PFSK-1 (cell line): Measurements from ENCODE around the gene KCNQ1.

ENCODE experiments used
- FOXP2 ChIP-seq: optimal IDR thresholded peaks from 2 replicates; pipeline ENCODE3; 2011; ENCODE audit warnings: borderline replicate concordance, control low read depth, inconsistent platforms; ENCODE audit not compliant: insufficient read depth; ENCODE audit errors: extremely low read length, extremely low read depth
- POLR2AphosphoS5 ChIP-seq: IDR thresholded peaks from 2 replicates; pipeline ENCODE4 v1.6.1; 2012; ENCODE audit warnings: low read depth, mild to moderate bottlenecking, control low read depth, low read length, moderate library complexity
- REST ChIP-seq, 2 experiments: IDR thresholded peaks; 2 replicates each; pipeline versions ENCODE4 v1.6.1 to v1.8.0; 2011 to 2012; ENCODE audit warnings: low read depth in 2 of 2, low read length in 2 of 2, control low read depth in 1 of 2, inconsistent platforms in 1 of 2, mild to moderate bottlenecking in 1 of 2, moderate library complexity in 1 of 2; ENCODE audit not compliant: insufficient read depth in 1 of 2
- SIN3A ChIP-seq: IDR thresholded peaks from 2 replicates; pipeline ENCODE4 v1.6.1; 2012; ENCODE audit warnings: mild to moderate bottlenecking, low read length, moderate library complexity, borderline replicate concordance; ENCODE audit not compliant: insufficient read depth
- TAF1 ChIP-seq: IDR thresholded peaks from 2 replicates; pipeline ENCODE4 v1.6.1; 2012; ENCODE audit warnings: low read length, control low read depth, borderline replicate concordance; ENCODE audit not compliant: insufficient read depth

KCNQ1 gene

GRCh38 chr11:2736577-2737225, 291.9 kb downstream of the KCNQ1 start:
- TF ChIP-seq TAF1 (no peak), SIN3A (no peak), POLR2AphosphoS5 (no peak), FOXP2 (no peak), REST (IDR thresholded peaks at IDR 0.05; ENCODE audit: insufficient read depth in 1 of 2, low read depth in 2 of 2, low read length in 2 of 2) (no peak)

- no peak for TF ChIP-seq FOXP2
Measured at GRCh38 chr11:2737226-2737590, 292.4 kb downstream of the KCNQ1 start.

GRCh38 chr11:2737866-2738265, 293.1 kb downstream of the KCNQ1 start:
- TF ChIP-seq SIN3A = no peak
- TF ChIP-seq FOXP2 = no peak
- TF ChIP-seq REST (IDR thresholded peaks at IDR 0.05; ENCODE audit: insufficient read depth in 1 of 2, low read depth in 2 of 2, low read length in 2 of 2) = no peak

- TF ChIP-seq TAF1 (no peak), SIN3A (no peak), REST (IDR thresholded peaks at IDR 0.05; ENCODE audit: insufficient read depth in 1 of 2, low read depth in 2 of 2, low read length in 2 of 2) (no peak), FOXP2 (no peak), POLR2AphosphoS5 (no peak)
Measured at GRCh38 chr11:2738551-2739431, 294.0 kb downstream of the KCNQ1 start.

- TF ChIP-seq FOXP2 (no peak), POLR2AphosphoS5 (no peak), SIN3A (no peak), TAF1 (no peak), REST (IDR thresholded peaks at IDR 0.05; ENCODE audit: insufficient read depth in 1 of 2, low read depth in 2 of 2, low read length in 2 of 2) (no peak)
Measured at GRCh38 chr11:2739531-2740274, 294.9 kb downstream of the KCNQ1 start.
